Esophagus squamous epithelium (tissue), 4 donors: ENCODE data around the gene CLDN18.

ENCODE experiments used
- CTCF ChIP-seq, 6 experiments: fragments of 450-650 bp in 4 of 6; fragments of 200-600 bp in 2 of 6; sonication (generic) in 2 of 6; IDR thresholded peaks; one replicate each; pipeline ENCODE4 v1.5.1; 2016 to 2019; ENCODE audit warnings: antibody characterized with exemption in 6 of 6, mild to moderate bottlenecking in 4 of 6, moderate library complexity in 4 of 6
- POLR2A ChIP-seq, 4 donors: fragments of 450-650 bp; IDR thresholded peaks; one replicate each; pipeline ENCODE4 v1.6.1; 2017; ENCODE audit warnings: antibody characterized with exemption in 4 of 4, mild to moderate bottlenecking in 4 of 4, moderate library complexity in 3 of 4

- TF ChIP-seq CTCF (IDR thresholded peaks at IDR 0.05) (no peak), POLR2A (IDR thresholded peaks at IDR 0.05) (no peak)
Measured at GRCh38 chr3:138034918-138035317, 25.0 kb downstream of the CLDN18 start.
